CD1c-positive myeloid dendritic cell (primary cell): ENCODE measurements around the gene BLNK.
A peak's percentile ranks its signal among the peaks of the same experiment; 100 is the strongest.
"Not testable (repeated sequence)": the region's sequence is repeated elsewhere in the genome, so short reads cannot be mapped to it uniquely, and the experiment has no call there.

ENCODE experiments used
- DNase-seq: peaks from one replicate; pipeline ENCODE4 v3.0.0-alpha.2; 2016; ENCODE audit errors: extremely low spot score

The BLNK gene

DNA sequence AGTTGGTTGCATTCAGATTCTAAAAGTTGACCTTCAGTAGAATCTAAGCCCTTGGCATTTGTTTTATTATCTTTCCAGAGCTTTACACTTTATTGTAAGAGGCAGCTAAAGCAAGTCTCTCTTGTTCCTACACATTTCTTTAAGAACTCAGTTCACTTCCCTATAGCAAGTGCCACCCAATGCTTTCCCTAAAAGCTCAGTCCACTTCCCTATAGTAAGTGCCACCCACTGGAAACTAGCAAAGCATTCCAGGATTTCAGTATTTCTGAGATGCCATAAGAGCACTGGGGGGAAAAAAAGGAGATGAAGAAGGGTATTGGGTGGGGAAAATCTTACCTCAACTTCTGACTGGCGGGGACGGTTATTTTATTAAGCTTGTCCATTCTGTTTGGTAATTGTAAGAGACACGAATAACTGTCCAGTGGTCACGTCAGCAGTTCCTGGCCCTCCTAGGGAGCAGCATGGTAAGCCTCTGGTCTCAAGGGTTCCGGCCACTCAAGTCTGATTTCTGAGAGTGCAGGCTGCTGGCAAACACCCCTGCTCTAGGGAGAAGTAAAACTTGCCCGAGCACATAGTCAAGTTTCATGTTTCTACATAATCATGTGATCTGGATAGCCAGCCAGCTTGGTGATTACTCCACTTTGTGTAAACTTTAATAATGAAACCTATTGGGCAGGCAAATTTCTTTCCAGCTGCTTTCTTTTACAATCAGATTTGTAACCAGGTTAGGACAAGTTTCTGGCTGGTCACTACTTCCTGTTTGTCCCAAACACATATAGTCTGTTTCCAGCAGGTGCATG lies at the start of gene BLNK:
Gene BLNK (minus strand): TSS at position 554 of the 800 bp plus-strand sequence. CDS start 171 bp downstream, at position 383.
- DNase-seq = peak; percentile 91

DNA sequence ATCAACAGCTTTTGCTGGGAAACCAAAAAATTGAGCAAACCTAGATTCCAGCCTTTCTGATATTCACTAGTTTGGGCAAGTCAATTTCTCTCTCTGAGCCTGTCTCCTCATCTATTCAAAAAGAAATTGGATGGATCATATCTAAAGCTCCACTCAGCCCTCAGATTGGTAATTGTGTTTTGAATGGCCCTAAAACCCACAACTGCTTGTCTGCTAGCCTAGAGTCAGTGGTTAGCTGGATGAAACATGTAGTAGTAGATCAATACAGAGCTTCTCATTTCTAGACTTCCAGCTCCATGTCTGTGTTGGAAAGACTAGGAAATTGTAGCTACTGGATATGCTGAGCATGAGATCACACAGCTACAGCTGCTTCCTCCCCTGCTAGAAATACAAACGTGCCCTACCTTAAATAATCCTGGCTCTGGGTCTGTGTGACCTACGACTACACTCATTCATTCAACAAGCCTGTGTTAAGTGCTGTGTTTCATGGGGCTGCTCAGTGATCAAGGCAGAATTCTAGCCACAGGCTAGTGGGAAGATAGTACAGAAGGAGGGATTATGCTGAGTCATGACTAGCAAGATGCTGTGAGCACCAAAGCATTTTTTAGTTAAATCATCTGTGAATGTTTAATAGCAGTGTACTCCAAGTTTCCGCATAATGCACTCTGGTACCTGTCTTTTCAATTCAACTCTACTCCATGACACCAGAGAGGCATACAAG lies 48.5 kb upstream of the BLNK start:
- DNase-seq = no peak

DNA sequence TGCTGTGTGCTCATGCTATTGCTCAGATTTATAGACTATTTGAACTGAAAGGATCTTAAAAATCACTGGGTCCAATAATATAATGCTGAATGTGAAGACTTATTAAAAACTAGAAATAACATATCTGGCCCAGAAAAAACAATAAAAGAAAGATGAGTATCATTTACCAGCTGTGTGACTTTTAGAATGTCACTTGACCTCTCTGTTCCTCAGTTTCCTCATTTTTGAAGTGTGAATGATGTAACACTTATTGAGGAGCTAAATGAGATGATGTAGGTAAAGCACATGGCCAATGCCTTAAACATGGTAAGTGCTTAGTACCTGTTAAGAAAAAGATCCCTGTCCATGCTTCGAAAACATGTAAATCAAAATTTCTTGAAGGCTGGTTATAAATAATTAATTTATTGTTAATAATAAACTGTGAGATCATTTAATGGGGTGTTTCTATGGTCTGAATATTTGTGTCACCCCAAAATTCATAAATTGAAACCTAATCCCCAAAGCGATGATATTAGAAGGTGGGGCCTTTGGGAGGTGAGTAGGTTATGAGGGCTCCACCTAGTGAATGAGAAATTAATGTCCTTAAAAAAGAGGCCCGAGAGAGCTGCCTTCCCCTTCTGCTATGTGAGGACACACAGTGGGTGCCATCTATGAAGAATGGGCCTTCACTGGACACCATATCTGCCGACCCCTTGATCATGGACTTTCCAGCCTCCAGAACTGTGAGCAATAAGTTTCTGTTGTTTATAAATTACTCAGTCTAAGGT lies 45.9 kb upstream of the BLNK start:
- no peak for DNase-seq

DNA sequence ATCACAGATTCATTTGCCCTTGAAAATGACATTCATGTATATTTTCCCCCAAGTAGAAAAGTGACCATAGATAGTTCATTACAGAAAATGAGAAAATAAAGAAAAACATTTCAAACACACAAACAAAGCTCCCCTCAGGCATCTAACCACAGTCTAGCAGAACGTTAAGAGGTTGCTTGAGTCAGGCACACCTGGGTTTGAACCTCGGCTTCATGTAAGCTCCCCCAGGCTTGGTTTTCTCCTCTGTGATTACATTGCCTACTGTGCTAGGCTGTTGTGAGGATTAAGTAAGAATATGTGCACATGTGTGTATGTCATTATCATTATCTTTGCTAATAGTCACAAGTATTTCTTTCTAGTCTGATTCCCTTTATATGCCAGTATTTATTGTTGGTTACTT lies 42.0 kb upstream of the BLNK start:
- no peak for DNase-seq

DNA sequence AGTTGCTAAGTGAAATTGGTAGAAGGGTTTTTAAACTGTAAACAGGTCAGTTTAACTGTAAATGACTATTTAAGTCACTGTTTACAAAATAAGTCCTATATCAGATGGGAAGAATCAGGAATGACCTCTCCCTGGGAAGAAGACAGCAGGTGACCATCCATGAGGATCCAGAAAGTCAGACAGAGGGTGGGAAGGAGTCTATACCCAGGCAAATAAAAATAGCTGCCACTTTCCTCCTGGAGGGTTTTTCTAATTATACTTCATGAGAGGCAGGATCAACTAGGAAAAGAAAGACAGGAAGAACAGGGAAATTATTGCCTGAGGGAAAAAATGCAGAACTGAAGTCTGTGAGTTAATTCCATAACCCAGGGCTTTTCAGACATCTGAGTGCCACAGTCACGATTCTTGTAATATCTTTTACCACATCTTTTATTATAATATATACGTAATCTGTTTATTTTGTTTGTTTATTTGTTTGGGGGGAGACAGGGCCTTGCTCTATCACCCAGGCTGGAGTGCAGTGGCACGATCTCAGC lies 39.9 kb upstream of the BLNK start:
- no peak for DNase-seq

DNA sequence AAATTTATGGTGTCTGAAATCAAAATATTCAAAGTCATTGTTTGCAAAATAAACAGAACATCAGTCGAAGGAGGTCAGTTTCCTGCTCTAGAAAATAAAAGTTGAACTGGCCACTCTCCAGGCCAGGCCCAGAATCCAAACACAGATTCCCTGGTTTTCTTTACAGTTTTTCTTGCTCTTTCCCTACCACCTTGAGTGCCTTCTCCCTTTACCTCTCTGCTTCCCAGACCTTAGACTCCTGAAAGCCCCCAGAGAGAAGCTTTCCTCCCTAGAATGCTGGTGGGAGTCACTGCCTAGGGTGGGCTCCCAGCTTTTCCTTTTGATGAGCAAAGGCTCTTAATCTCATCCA lies 38.9 kb upstream of the BLNK start:
- DNase-seq = no peak

DNA sequence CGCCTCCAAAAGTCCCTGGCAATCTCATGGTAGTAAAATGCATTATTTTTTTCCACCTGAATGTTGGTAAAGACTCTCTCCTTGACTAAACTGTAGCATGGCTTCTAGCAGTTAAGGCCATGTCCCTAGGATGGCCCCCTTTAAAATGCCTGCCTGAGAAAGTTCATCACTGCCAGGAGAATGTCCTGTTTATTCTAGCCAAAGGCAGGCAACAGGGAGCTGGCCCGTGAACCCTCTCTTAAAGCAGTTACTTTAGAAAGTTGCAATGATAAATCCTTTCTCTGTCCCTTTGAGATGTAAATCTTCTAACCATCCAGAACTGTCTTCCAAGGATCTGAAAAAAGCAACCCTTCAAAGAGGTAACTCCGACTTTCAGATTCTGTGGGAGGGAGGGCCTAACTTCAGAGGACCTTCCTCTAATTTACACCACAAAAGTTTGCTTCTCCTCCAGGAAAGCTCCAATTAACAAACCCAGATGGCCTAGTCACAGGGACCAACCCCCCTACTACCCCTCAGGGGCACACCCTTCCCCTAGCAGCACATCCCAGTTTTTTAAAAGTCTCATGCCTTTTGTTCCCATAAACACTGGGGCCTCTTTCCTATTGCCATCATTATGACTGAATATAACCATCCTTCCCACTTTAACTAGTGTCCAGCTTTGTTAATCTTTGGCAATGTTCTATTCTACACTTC lies 38.4 kb upstream of the BLNK start:
- no peak for DNase-seq

DNA sequence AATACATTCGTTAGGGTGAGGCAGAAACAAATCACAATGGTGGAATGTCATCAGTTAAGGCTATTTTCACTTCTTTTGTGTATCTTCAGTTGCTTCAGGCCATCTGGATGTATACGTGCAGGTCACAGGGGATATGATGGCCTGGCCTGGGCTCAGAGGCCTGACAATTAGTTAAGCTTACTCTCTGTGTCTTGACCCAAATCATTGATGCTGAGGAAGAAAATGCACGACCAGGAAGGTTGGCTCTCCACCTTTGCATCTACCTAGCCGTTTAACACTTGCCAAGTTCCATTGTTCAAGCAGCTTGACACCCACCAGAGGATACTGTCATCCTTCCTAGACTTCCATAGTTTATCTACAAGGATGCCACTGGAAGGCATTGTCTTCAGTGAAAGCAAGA lies 37.5 kb upstream of the BLNK start:
- not testable (repeated sequence) for DNase-seq

DNA sequence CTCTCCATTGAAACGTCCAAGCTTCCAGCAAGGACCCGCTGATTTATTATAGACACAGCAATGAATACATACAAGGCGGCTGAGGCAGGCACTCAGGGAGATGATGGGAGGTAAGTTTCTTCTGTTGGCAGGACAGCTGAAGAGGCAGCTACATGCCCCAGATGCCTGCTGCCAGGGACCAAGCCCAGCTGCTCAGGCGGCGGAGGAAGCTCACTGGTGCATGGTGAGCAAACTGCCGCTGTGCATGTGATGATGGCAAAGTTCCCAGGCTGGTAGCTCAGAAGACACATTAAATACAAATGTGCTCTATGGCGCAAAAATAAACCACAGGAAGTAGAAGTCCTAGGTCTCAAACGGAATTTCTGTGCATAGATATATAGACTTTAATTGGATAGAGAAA lies 35.1 kb upstream of the BLNK start:
- peak; percentile 3 for DNase-seq

DNA sequence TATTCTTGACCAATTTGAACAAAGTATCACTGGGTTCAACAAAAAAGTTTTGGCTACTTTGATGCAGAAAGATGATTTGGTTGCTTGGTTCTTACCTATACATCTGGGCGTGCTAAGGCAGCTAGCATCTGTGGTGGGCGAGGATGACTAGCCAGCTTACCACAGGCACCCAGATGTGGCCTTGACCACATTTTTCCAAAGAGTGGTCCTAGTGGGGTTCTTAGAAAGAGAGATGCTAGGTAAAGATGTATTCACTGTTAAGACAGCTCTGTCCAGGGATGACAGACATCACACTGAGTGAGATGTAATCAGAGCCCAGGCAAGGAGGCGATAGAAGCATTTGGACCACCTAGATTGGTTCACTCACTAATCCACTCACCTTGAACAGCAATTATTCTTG lies 33.6 kb upstream of the BLNK start:
- no peak for DNase-seq

DNA sequence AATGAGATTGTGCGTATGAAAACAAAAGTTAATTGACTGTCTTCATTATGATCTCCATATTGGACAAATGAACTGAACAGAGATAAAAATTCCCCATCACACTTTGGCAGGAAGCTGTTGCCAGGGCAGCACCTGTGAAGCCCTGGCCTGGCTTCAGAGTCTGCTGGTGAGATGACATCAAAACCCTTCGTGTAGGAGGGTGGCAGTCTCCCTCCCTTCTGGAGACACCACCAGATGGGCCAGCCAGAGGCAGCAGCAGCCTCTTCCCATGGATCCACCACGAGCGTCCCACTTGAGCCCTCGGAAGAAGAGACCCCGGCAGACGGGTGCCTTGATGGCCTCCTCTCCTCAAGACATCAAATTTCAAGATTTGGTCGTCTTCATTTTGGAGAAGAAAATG lies 32.9 kb upstream of the BLNK start, which contains the start of gene DNTT:
Gene DNTT (plus strand): TSS at position 205 of the 400 bp plus-strand sequence. CDS start 64 bp downstream, at position 269.
- no peak for DNase-seq

DNA sequence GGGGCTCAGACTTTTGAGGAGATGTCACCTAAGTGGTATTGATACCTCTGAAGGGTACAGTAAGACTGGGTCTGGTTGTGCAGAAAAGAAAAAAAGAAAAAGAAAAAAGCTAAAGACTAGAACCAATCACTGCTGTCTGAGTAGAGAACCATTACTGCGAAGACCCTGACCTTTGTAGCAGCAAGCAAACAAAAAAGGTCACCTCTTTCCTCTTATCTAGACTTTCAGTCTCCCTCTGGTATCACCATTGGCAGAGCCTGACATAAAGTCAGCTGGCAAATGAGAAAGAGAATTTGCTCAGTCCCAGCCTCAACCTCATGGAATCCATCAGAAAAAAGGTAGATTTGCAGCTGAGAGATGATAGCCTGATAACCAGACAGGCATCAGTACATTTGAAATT lies 30.2 kb upstream of the BLNK start:
- DNase-seq = no peak

DNA sequence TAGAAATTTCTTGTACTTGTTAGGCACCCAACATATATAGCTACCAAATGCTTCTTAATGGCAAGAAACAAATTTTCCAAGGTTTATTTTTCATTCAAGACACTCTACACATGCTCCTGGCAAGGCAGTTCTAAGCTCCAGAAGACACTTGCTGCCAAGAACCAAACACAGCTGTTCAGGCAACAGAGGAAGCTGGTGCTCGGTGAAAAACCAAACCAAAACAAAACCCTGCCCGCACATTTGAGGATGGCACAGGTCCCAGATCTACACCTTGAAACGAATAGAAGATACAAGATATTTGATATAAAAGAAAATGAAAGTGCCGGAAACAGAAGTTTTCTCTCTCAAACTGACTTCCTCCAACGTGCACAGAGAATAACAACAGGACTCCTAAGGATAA lies 28.0 kb upstream of the BLNK start:
- DNase-seq = no peak

DNA sequence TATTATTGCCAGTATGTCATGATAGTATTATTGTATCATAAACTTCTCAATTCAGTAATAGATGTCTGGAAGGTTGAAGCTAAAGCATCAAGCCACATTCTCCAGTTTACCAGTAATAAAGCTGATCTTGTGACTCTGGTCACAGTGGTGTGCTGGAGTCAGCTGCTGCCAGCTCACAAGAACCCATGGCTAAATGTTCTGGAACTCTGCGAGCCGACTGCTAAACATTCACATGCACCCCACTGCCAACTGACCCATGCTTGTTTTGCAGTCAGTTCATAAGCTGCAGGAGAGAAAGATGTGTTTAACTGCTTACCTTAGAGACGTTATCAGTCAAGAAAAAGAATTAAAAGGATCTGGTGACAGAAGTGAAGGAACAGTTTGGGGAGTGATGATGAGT lies 27.0 kb upstream of the BLNK start:
- no peak for DNase-seq

DNA sequence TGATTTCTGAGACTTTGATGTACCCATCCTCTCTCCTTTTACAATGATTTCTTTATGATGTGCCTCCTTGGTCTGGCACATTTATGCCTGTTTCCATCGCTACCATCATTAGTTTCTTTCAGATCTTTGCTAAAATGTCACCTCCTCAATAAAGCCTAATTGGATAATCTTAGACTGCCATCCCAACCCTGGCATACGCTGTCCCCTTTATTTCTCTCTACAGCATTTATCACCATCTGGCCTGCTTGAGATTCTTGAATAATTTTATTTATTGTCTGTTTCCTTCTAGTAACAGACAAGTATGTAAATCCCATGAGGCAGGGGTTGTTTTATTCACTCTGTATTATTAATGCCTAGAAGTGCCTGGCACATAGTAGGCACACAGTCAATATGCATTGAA lies 26.1 kb upstream of the BLNK start:
- no peak for DNase-seq

DNA sequence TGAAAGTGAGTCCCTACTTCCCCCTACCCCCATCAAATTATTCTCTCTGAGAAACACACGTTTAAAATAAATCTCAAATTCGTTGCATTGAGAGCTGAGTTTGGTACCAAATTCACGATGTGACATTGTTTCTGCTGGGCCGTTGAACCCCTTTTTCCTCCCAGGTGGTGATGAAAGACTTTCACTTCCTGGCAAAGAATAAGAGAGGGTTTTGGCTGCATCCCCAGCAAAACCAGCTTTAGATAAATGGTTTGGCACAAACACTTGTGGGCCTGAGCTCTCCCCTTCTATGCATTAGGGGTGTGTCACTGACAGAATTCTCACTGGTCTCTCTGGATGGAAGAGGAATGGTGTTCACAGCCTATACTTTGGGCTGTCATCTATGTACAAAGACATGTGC lies 24.1 kb upstream of the BLNK start:
- no peak for DNase-seq

DNA sequence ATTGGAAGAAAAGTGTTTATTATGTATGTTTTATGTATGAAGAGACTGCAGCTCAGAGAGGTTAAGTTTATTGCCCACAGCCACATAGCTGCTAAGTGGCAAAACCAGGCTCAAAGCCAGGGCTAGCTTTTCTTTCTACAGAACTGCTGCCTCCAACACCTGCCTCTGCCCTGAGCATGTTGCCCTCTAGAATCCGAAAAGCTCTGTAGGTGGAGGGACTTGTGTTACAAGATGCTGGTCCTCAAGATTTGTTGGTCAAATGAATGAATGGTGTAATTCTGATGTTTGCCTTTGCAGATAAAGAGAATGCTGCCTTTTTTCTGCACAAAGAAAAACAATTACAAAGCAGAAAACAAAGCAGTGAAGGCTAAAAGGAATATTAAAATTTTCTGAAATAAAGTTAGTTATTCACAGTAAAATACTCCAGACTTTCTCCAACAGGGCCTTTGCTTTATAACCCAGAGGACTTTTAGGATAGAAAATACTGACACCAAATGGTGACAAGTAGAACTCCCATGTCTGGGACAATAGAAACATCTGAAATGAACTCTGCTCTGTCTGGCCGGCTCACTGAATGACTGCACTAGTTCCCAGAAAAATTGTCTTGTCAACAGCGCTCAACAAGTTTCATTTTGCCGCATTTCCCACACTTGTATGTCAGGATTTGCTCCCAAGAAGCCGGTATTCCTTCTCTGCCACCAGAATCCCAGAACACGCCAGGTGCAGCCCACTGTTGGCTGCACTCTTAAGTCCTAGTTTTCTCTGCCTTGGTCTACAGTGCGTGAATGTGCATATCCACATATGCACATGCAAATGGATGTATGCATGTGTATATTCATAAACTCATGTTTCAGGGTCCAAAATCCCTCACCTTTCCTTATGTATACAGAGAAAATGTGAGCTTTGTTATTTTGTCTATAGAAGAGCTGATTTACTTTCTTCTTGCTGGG lies 21.9 kb upstream of the BLNK start:
- peak; percentile 63 for DNase-seq

DNA sequence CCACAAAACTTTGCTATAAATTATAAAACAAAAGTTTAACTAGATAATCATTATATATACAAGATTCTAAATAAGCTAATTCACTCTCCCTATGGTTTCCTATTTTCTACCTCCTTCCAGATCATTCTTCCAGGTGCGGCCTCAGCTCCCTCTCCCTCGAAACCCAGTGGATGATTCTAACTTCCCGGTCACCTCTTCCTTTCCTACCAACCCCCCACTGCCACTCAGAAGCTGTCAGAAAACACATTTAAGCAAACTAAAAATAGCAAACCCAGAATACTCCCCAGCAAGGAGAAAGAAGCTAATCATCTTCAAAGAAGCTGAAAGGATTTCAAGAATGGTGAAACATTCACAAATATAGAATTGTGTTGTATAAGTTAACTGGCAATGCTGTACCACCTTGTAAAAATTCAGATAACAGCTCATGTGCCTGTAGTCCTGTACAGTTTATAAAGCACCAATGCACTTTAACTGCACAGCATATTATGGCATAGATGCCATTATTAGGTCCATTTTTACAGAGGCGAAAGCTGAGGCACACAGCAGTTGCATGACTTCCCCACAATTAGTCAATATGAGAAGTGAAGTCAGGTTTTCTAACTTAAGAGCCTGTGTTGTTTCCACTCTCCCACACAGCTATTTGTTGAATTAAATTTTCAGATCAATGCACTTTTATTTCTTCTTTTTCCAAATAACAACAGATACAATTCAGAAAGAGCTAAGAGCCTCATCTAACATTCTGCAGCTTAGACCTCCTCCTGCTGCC lies 19.2 kb upstream of the BLNK start:
- DNase-seq = peak; percentile 45

DNA sequence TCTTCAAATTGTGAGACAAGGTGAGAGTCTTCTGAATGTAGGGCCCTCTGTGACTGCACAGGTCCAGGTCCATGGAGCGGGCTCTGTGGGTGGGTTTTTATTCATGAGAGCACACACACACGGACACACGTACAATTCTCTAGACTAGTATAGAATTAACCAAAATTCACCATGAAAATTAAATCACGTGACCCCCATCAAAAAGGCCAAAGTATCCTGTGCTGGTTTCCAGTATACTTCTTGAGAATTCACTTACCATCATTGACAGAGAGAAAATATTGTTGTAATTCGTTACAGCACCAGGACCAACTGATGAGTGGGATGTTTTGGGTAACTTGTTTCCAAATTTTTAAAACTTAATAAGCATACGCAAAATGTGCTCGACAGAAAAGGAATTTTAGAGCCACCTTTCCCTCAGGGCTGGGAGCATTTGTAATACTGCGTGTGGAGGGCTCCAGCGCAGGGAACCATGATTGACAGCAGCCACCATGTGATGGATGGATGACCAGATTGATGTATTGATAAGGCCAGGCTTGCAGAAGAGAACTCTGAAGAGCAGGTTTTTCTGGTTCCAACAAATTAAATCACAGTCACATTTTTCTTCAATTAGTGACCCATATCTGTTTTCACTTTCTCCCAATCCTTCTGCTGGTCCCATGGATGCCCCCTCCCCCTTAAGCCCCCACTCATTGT lies 18.0 kb upstream of the BLNK start:
- DNase-seq = no peak
